Activated CD8-positive, alpha-beta T cell treated with anti-CD3 and anti-CD28 coated beads for 36 hours (primary cell): ENCODE results near the gene ILDR2. TPM values are rescaled to one million over a fixed set of nuclear protein-coding genes. Genes with fewer than 3 reads are reported as not detected.
A peak's percentile ranks its signal among the peaks of the same experiment; 100 is the strongest.

ENCODE experiments used
- ATAC-seq: fragments of 200-7000 bp; cut with Tn5 transposase; one replicate; pipeline ENCODE4 v1.10.0; 2021; ENCODE audit warnings: mild to moderate bottlenecking, moderate library complexity
- CTCF ChIA-PET: fragments of 350-600 bp; sonication (Branson Sonifier 250); formaldehyde crosslinking; loops from one replicate; lab custom pipeline; 2021; ENCODE audit warnings: antibody characterized with exemption; lab: Charles Lee
- POLR2A ChIA-PET: fragments of 350-600 bp; sonication (Branson Sonifier 250); formaldehyde crosslinking; loops from one replicate; lab custom pipeline; 2021; ENCODE audit warnings: antibody characterized with exemption; lab: Charles Lee
- DNase-seq: peaks from one replicate; pipeline ENCODE4 v3.0.0-alpha.2; 2020
- H3K27ac Mint-ChIP-seq: one replicate; pipeline ENCODE4 v1.8.0; 2021; ENCODE audit warnings: mild to moderate bottlenecking, mixed read lengths
- H3K27me3 Mint-ChIP-seq: one replicate; pipeline ENCODE4 v1.8.0; 2021; ENCODE audit warnings: mixed read lengths
- H3K36me3 Mint-ChIP-seq: one replicate; pipeline ENCODE4 v1.8.0; 2021; ENCODE audit warnings: low read depth, mixed read lengths
- H3K4me1 Mint-ChIP-seq: one replicate; pipeline ENCODE4 v1.8.0; 2021; ENCODE audit warnings: low read depth, mixed read lengths
- H3K4me3 Mint-ChIP-seq: one replicate; pipeline ENCODE4 v1.8.0; 2021; ENCODE audit warnings: mild to moderate bottlenecking, moderate library complexity, mixed read lengths
- H3K9me3 Mint-ChIP-seq: one replicate; pipeline ENCODE4 v1.8.0; 2021; ENCODE audit warnings: mixed read lengths
- CTCF ChIP-seq: fragments of 200-600 bp; IDR thresholded peaks from one replicate; pipeline ENCODE4 v1.8.0; 2022; ENCODE audit warnings: antibody characterized with exemption, mild to moderate bottlenecking
- intact Hi-C: fragments of 100-400 bp; cut with micrococcal nuclease; formaldehyde crosslinking; loops from one replicate; pipeline ENCODE4 v1.10.0; 2022
- total RNA-seq, 2 experiments: library from RNA; stranded (reverse); gene quantifications; one replicate each; pipeline ENCODE4 v1.2.3, GENCODE V29; 2021

The ILDR2 gene
- total RNA-seq, 2 experiments from 2014 or later: 14.3 to 15.1 TPM

- intact Hi-C loops: no loop called here
- Mint-ChIP-seq H3K4me3 (no peak overlapping the region), H3K4me1 (peaks cover 13% of the 10 kb centered on the region), H3K9me3 (no peaks in the 10 kb centered on the region), H3K27me3 (peaks cover 14% of the 10 kb centered on the region), H3K27ac (no peak overlapping the region), H3K36me3 (no peaks in the 10 kb centered on the region)
- TF ChIP-seq CTCF: no peak
- POLR2A ChIA-PET: no interaction called here
- DNase-seq (no peak), ATAC-seq (no peak)
- CTCF ChIA-PET: interaction anchor here (1.0 to 5.6 kb wide), 6 partner anchors 11 to 86 kb away, joined by 3 to 35 read pairs (median 4); no protein-coding TSS in a partner anchor
Measured at GRCh38 chr1:166980383-166980782, 5.0 kb upstream of the ILDR2 start.

- Mint-ChIP-seq H3K27ac (no peak overlapping the region), H3K4me3 (no peak overlapping the region), H3K27me3 (peaks cover 10% of the 10 kb centered on the region), H3K4me1 (peaks cover 25% of the 10 kb centered on the region), H3K36me3 (no peaks in the 10 kb centered on the region), H3K9me3 (no peaks in the 10 kb centered on the region)
- CTCF ChIA-PET: interaction anchor here (1.0 to 5.6 kb wide), 5 partner anchors 14 to 460 kb away, joined by 3 to 35 read pairs (median 3); no protein-coding TSS in a partner anchor
- DNase-seq (no peak), ATAC-seq (no peak)
- no peak for TF ChIP-seq CTCF
- POLR2A ChIA-PET: no interaction called here
- intact Hi-C loops: loop anchor here (5.0 kb wide), 1 partner anchor 67 kb away; no protein-coding TSS in a partner anchor
Measured at GRCh38 chr1:166978821-166979220, 3.5 kb upstream of the ILDR2 start.

GRCh38 chr1:166977951-166978350, 2.6 kb upstream of the ILDR2 start:
- no peak for ATAC-seq
- no peaks in the 10 kb centered on the region for H3K9me3 Mint-ChIP-seq
- POLR2A ChIA-PET: no interaction called here

GRCh38 chr1:166974647-166975345, 544 bp downstream of the ILDR2 start:
- TF ChIP-seq CTCF: no peak
- DNase-seq (peak; percentile 79), ATAC-seq (peak; percentile 50)
- Mint-ChIP-seq H3K36me3 (no peaks in the 10 kb centered on the region), H3K27me3 (peaks cover 27% of the 10 kb centered on the region), H3K4me3 (peak overlapping the region; percentile 89), H3K4me1 (peaks cover 53% of the 10 kb centered on the region), H3K27ac (peak overlapping the region; percentile 90), H3K9me3 (no peaks in the 10 kb centered on the region)
- CTCF ChIA-PET: interaction anchor here (1.1 to 9.2 kb wide), 4 partner anchors 62 to 559 kb away, joined by 3 to 47 read pairs (median 9); no protein-coding TSS in a partner anchor
- POLR2A ChIA-PET: interaction anchor here (0.6 to 1.1 kb wide), 4 partner anchors 52 to 1107 kb away, joined by 3 to 4 read pairs (median 3); partner anchors contain the start of gene POGK
- intact Hi-C loops: loop anchor here (5.0 kb wide), 2 partner anchors 62 to 83 kb away; no protein-coding TSS in a partner anchor

More at GRCh38 chr1:166977951-166978350, 2.6 kb upstream of the ILDR2 start:
- no peak for TF ChIP-seq CTCF
- no peak overlapping the region for H3K4me3 Mint-ChIP-seq
- DNase-seq: no peak
- CTCF ChIA-PET: interaction anchor here (1.0 to 5.6 kb wide), 4 partner anchors 15 to 89 kb away, joined by 3 to 35 read pairs (median 3); no protein-coding TSS in a partner anchor
- intact Hi-C loops: loop anchor here (5.0 kb wide), 1 partner anchor 66 kb away; no protein-coding TSS in a partner anchor
- H3K27me3 Mint-ChIP-seq: peaks cover 13% of the 10 kb centered on the region
- no peaks in the 10 kb centered on the region for H3K36me3 Mint-ChIP-seq
- no peak overlapping the region for H3K27ac Mint-ChIP-seq
- H3K4me1 Mint-ChIP-seq: peaks cover 32% of the 10 kb centered on the region

GRCh38 chr1:166972826-166973225, 2.5 kb downstream of the ILDR2 start:
- Mint-ChIP-seq H3K36me3 (no peaks in the 10 kb centered on the region), H3K27ac (no peak overlapping the region), H3K4me1 (peaks cover 60% of the 10 kb centered on the region), H3K9me3 (no peaks in the 10 kb centered on the region), H3K4me3 (no peak overlapping the region), H3K27me3 (peaks cover 25% of the 10 kb centered on the region)
- intact Hi-C loops: loop anchor here (5.0 kb wide), 1 partner anchor 84 kb away; no protein-coding TSS in a partner anchor
- CTCF ChIA-PET: interaction anchor here (0.9 to 9.2 kb wide), 4 partner anchors 15 to 88 kb away, joined by 3 to 47 read pairs (median 9); no protein-coding TSS in a partner anchor
- DNase-seq (no peak), ATAC-seq (no peak)
- TF ChIP-seq CTCF: no peak
- POLR2A ChIA-PET: interaction anchor here (1.4 kb wide), 1 partner anchor 17 kb away, joined by 4 read pairs; no protein-coding TSS in a partner anchor
